GM21381 (cell line): ENCODE results near the gene KCNQ1.

Experiments
- ATAC-seq: cut with Tn5 transposase; IDR thresholded peaks from one replicate; pipeline ENCODE4 v1.9.1; 2021; ENCODE audit warnings: mild to moderate bottlenecking, moderate library complexity; ENCODE audit not compliant: unreplicated experiment

The KCNQ1 gene

DNA sequence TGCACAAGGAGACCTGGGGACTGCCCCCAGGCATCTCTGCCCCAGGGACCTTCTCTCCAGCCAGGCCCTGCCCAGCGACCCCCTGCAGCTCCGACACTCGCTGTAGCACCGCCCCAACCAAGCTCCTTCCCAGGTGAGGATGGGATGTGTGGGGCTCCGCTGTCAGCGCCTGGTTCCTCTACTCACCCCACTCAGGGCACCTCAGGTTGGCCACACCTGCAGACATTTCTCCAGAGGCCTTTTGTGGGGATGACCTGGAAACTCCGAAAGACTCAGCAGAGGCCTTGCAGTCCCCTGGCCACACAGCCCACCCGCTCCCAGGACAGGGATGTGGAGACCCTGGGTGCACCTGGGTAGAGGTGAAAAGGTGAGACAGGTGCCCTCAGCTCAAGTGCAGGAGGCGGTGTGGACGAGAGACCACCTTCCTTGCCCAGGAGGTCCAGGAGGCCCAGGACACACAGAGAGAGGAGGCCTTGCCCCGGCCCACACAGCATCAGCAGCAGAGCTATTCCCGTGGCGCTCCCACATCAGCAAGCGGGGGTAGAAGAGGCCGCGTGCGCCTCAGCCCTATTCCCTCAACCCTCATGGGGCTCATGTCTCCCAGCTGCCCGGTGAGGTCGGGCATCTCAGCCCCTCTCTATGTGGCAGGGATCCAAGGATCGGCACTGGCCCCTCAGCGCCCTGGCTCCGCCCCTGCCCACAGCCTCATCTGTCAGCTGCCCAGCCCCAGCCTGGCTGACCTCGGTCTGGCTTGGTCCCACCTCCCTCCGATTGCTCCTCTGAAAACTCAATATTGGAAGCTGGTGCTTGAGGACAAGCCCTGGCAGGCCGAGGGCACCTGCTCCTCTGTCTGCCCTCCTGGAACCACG, 21.4 kb upstream of the KCNQ1 start:
- no peak for ATAC-seq

DNA sequence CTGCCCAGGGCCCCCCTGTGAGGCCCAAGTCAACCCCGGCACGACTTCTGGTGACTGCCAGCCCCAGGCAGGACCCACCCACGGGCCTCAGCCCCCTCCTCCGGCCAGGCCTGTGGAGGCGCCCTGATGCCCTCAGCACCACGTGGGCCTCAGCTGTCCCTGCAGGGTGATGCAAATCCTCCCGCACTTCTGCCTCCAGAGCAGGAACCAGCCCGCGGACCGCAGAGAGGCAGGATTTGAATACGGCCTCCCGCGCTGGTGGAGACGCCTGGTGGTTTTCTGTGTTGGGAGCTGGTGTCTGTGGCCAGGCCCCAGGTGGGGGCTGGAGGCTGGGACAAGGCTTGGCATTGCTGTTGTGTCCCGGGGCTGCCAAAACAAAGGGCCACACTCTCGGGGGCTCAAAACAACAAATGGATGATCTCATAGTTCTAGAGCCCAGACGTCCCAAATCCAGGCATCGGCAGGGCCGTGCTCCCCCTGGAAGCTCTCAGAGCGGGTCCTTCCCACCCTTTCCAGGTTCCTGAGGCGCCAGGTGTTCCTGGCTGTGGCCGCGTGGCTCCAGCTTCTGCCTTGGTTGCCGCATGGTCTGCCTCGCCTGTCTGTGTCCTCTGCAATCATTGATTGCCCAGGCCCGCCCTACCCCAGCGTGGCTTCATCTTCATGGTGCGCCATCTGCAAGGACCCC, 19.9 kb upstream of the KCNQ1 start:
- no peak for ATAC-seq

DNA sequence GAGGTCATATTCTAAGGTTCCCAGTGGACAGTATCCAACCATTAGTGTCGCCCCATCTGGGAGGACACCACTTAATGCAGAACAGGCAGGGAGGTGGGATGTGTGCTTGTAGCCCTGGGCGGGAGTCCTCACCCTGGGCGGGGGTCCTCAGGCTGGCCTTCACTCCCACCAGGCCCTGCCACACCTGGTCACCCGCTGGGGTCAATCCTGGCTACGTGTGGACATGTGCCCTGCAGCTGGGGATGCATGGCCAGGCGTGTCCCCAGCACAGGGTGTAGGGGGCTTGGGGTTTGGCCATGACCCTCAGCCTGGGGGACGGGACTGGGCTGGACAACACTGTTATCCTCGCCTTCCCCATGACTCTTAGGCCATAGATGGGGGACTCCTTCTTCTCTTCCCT, 19.3 kb upstream of the KCNQ1 start:
- no peak for ATAC-seq

DNA sequence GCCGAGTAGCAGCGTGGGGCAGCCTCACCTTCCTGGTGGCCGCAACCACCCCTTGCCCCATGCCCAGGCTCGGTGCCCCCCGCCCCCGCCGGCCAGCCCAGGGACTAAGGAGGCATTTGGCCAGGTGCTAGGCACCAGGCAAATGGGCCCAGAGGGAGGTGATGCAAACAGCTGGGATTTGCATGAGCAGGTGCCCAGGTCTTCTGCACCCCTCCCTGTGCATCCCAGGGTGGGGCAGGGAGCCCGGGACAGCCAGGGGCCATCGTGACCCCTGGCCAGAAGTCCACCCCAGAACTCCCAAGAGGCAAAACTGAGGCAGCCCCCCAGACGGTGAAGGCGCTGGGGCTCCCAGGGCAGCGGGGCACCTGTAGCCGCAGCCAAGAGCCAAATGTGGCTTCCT, 18.6 kb upstream of the KCNQ1 start:
- no peak for ATAC-seq

DNA sequence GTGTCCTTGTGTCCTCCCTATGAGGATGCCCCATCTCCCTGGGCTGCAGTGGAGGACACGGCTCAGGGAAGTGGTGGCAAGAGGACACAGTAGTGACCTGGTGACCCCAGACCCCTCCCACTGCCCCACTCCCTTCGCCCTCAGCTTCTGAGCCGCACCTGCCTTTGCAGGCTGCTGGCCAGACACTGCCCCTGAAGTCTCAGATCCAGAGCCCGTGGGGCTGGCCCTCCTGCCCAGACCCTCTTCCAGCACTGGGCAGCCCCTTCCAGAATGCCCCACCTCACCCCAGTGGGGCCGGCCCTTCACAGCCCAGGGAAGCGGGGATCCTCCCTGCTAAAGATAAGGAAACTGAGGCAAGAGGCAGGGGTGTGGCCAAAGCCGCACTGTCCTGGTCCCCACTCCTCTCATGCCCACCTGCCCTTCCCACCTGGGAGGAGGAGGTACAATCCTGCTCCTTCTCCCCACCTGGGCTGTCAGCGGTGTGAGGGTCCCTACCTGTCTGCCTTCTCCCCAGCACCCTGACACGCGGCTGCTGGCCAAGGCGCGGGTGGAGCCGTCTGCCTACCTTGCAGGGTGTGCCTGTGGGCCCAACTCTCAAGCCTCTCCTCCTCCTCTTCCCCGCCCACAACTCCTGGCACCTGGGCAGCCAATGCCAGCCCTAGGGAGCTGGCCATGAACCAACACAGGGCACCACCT, 17.8 kb upstream of the KCNQ1 start:
- no peak for ATAC-seq

DNA sequence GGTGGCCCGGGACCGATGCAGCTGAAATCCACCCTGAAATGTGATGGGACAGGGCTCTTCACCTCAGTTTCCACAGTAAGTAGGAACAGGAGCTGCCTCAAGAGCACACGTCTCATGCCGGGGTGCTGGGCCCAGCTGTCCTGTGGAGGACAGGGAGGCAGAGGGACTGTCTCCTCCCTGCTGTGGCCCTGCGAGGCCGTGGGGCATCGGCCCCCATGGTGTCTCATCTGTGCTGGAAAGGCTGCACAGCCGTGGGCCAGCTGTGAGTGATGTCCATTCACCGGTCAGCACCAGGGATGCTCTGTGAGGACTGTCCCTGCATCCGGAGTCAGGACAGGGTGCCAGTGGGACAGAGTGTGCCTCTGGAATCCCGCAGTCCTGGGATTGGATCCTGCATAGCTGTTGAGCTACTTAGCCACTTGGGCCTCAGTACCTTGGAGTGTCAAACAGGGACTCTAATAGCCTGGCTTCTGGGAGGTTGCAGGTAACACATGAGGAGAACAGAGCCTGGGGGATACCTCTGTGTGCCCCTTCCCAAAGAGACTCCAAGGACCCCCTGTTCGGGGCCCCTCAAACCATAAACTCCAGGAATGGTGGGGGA, 17.0 kb upstream of the KCNQ1 start:
- ATAC-seq: no peak

DNA sequence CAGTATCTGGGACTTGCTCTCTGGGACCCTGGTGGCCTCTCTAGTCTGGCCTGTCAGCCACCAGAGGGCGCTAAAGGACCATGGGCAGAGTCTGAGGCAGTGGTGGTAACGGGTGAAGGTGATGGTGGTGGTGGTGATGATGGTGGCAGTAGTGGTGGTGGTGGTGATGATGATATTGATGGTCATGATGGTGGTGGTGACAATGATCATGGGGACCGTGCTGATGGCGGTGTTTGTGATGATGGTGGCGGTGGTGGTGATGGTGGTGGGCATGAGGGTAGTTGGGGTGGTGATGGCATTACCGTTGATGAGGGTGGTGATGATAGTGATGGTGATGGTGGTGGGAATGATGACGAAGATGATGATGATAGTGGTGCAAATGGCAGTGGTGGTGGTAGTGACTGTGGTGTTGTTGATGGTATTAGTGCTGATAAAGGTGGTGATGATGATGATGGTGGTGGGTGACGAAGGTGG, 16.4 kb upstream of the KCNQ1 start:
- ATAC-seq: no peak

DNA sequence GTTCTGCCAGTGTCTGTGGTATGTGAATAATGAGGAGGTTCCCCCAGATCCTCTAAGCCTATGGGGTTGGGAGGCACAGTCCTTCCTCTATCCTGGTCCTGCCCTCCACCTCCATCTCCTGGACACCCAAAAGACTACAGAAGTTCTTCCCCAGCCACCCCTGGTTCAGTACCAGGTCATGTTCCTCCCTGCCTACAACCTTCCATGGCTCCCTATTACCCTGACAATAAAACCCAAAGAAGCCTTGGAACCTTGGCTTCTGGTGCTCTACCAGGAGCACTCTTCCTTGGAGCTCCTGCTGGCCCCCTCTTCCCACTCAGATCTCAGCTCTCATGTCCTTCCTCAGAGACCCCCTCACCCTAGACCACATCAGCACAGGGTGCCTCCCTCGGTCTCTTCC, 13.4 kb upstream of the KCNQ1 start:
- ATAC-seq: no peak

DNA sequence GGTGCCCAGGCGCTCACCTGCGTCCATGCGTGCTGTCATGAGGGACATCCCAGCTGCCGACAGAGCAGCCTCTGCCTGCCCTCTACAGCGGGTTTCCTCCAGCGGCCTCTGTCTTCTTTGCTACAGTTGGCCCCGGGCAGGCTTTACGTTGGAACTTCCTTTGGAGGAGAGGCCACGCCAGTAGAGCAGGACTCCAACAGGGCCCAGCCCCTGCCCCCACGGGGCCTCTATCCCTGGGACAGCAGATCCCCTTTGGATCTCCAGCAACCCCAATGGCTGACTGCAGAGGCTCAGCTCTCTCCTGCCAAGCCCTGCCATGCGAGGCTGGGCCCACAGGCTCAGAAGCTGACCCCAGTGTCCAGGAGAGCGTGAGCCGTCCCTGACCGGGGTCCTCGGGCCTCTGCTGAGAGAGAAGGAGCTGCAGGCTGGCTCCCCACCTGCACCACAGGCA, 12.6 kb upstream of the KCNQ1 start:
- no peak for ATAC-seq

DNA sequence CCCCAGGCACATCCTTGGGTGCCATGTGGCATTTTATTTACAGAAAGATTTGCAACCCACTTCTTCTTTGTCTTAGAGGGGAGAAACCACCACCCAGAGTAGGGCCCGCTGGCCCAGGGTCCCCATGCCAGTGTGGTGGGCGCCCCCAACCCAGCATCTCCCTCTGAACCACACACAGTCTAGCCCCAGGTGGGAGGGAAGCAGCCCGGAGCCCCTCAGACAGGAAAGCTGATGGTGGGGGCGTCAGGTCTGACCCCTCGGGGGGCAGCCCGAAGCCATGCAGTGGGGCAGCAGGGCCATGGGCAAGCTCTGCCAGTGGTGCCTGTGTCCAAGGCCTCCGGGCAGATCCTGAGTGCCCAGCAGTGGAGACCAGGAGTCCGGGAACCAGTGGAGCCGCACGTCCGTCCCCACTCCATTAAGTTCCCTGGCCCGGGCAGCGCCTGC, 12.2 kb upstream of the KCNQ1 start:
- ATAC-seq: no peak

DNA sequence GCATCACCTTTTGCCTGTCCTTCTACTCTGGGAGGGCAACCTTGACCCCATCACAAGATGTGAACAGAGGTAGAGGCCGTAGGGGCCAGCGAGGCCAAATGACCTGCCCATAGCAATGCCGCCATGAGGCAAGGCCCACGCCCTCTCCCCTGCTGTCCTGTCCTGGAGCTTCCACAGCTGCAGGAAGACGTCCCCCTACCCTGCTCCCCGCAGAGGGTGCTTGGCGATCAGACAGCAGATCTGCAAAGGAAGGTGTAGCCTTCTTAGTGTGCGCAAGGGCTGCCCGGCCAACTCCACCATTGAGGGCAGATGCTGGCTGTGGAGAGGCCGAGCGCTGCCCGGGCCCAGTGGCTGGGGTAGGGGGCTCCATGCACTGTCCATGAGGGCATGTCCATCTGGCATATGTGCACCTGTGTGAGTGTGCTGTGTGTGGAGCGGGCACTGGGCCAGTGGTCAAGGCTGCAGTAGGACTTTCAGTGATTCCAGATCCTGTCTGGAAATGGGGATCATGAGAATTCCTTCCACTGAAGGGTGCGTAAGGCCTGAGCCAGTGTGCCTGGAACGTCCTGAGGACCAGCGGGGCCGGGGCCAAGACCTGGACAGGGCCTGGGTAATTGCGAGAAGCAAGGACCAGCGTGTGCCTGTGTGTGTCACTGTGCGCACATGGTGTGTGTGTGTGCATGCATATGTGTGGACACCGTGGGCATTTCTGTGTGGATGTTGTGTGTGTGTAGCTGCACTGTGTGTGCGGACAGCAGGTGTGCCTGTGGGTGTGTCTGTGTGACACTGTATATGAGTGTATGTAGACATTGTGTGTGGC, 11.5 kb upstream of the KCNQ1 start:
- ATAC-seq: no peak

DNA sequence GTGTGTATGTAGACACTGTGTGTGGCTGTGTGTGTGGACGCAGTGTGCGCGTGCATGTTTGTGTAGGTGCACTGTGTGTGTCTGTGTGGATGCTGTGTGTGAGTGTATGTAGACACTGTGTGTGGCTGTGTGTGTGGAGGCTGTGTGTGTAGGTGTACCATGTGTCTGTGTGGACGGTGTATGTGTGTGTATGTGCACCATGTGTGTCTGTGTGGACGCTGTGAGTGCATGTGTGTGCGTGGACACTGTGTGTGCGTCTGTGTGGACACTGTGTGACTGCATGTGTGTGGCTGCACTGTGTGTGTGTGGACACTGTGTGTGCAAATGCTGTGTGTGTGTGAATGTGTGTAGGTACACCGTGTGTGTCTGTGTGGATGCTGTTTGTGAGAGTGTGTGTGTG, 10.8 kb upstream of the KCNQ1 start:
- no peak for ATAC-seq

DNA sequence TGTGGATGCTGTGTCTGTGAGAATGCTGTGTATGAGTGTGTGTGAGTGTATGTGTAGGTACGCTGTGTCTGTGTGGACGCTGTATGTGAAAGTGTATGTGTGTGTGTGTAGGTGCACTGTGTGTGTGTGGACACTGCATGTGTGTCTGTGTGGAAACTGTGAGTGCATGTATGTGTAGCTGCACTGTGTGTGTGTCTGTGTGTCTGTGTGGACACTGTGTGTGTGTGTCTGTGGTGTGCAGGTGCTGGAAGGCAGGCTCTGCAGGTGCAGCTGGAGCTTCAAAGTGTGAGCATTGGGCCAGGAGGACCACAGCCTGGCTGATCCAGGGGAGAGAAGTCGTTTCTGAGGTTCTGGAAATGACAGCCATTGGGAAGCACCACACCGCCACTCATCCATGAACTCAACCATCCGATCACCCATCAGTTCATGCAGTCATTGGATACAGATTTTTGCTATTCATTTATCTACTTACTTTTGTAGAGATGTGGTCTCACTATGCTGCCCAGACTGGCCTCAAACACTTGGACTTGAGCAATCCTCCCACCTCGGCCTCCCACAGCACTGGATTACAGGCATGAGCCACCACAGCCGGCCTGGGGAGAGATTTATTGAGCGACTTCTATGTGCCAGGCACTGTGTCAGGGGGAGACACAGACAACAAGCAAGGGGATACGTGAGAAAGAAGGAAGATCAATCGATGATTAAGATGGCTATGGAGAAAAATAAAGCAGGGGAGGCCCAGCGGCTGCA, 10.1 kb upstream of the KCNQ1 start:
- ATAC-seq: no peak

DNA sequence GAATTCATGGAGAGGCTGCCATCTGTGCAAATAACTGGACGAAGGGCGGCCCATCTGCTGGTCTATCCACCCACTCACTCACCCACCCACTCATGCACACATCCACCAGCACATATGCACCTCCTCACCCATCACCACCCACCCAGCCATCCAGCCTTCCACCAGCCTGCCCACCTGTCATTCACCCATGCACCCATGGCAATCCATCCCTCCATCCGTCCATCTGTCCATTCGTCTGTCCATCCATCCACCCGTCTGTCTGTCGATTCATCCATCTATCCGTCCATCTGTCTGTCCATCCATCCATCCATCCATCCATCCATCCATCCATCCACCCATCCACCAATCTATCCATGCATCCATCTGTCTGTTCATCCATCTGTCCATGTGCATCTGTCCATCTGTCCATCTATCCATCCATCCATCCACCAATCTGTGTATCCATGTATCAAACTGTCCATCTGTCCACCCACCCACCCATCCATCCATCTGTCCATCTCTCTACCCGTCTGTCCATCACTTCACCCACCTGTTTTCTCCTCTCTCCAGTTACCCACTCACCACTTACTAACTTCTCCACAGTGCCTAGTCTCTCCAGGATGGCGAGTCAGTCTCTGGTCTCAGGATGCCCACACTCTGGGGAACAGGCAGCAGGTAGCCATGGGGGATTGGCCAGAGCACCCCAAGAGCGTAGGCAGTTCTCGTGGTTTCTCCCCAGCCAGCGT, 9.4 kb upstream of the KCNQ1 start:
- no peak for ATAC-seq

DNA sequence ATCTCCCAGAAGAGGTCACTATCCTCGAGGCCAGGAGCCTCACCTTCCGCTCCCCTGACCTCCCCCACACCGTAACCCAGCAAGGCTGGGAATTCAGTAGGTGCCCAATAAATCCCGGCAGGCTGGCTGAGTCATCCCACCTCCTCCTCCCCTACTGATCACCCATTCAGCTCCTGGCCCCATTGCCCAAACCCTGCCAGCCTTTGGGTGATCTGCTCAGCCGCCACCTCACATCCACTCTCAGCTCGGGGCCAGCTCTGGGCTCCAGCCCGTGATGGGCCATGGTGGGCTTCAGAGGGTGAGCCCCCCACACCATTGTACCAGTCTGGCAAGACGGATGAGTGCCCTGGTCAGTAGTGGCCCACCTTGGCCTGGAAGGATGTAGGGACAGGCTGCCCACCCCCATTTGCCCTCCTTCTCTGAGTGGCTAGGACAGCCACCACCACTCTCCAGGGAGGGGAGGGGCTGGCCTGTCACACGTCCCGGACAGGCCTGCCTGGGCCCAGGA, 8.7 kb upstream of the KCNQ1 start:
- ATAC-seq: no peak

DNA sequence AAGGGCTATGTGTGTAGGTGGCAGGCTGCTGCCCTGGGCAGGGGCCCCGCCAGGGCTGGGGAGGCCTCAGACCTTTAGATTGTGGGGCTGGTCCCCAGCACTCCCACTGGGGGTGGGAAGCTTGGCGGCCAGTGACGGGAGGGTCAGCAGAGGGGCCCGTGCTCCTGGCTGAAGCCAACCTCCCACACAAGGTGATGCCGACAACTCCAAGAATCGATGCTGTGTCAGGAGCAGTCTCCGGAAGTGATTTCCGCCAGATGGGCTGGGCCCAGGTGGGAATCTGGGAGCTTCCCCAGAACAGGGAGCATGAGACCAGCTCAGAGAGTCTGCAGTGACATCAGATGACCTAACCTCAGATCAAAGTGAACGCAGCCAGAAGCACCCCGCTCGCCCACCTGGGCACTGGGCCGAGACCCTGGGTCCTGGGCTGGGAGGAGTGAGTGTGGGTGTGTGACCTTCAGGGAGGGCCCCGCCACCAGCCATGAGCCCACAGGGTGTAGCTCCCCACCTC, 8.2 kb upstream of the KCNQ1 start:
- ATAC-seq: no peak

DNA sequence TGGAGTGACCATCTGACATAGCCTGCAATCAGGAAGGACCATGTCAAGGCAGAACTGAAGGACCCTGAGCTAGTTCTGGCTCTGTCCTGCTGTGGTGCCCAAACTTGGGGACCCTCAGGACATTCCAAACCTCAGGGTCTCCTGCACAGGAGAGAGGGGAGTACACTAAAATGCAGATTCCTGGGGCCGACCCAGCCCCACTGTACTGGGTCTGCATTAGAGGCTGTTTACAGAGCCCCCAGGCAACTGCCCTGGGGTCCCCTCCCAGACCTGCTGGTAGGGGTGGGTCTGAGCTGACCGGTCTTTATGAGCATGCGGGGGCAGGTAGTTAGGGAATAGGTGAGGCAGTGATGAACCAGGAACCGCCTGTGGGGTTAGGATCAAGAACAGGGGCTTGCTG, 7.3 kb upstream of the KCNQ1 start:
- ATAC-seq: no peak

DNA sequence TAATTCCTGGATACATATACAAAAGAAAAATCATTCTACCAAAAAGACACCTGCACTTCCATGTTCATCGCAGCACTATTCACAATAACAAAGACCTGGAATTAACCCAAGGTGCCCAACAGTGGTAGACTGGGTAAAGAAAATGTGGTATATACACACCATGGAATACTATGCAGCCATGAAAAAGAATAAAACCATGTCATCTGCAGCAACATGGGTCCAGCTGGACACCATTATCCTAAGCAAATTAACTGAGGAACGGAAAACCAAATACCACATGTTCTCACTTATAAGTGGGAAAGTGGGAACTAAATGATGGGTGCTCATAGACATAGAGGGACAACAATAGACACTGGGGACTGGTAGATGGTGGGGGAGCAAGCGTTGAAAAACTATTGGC, 5.0 kb upstream of the KCNQ1 start:
- no peak for ATAC-seq

DNA sequence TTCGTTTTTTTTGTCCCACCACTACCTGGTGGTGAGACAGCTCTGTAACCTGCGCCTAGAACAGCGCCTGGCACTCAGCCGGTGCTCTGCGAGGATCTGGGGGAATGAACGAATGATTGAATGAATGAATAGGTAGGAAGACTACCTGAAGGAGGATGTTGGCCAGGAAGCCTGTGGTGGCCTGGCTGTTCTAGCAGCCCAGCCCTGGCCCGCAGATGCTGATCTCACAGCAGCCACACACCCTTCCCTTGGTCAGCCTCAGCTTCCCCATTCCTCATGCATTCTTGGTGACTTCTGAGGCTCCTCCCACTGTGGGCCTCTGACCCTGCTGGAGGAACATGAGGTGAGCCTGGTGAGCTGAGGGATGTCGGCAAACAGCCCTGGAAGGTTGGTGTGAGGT, 4.2 kb upstream of the KCNQ1 start:
- no peak for ATAC-seq
